ENCODE data around the gene RAPH1. TPM values are rescaled to one million over a fixed set of nuclear protein-coding genes. Genes with fewer than 3 reads are reported as not detected.

RAPH1 gene
- polyA plus RNA-seq, 1 donor (not counting 4 experiments of a cell fraction or from before 2014, with no cell fraction given): 2.9 TPM

DNA sequence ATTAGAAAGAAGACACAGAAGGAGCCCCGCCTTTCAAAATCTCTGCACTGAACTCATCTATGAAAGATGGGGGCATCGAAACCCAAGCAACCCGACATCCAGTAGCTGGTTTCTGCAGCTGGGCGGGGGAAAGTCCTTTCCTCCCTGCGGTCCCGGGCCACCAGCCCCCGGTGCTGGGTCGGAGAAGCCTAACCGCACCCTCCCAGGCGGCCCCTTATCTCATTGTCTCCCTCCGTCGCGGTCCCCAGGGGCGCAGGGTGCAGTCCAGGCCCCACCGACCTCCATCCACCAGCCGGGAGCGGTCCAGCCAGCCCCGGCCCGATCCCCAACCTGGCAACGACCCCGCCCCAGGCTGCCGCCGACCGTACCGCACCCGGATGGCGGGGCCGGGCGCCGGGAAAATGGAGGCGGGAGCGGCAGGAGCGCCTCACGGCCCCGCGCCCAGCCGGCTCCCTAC, 452 bp downstream of the RAPH1 start:
- peak overlapping the region; percentile 61 to 82 (median 81) for H3K4me3 ChIP-seq (ENCODE audit: control insufficient read depth in 2 of 3, extremely low read depth in 1 of 3, insufficient read depth in 2 of 3, low read depth in 1 of 3, low read length in 3 of 3)
- peak overlapping the region; percentile 84 for H3K27ac ChIP-seq (ENCODE audit: control insufficient read depth, insufficient read depth, low read length)
- dilution Hi-C loops (cut with MboI; ENCODE audit: extremely low pct_ligation_motif_present, low sequenced_read_pairs): no loop called here
- peaks cover 16% of the 10 kb centered on the region for H3K4me1 ChIP-seq (ENCODE audit: control insufficient read depth, extremely low read depth, insufficient read depth, low read length)
- TF ChIP-seq, protein P1, sequence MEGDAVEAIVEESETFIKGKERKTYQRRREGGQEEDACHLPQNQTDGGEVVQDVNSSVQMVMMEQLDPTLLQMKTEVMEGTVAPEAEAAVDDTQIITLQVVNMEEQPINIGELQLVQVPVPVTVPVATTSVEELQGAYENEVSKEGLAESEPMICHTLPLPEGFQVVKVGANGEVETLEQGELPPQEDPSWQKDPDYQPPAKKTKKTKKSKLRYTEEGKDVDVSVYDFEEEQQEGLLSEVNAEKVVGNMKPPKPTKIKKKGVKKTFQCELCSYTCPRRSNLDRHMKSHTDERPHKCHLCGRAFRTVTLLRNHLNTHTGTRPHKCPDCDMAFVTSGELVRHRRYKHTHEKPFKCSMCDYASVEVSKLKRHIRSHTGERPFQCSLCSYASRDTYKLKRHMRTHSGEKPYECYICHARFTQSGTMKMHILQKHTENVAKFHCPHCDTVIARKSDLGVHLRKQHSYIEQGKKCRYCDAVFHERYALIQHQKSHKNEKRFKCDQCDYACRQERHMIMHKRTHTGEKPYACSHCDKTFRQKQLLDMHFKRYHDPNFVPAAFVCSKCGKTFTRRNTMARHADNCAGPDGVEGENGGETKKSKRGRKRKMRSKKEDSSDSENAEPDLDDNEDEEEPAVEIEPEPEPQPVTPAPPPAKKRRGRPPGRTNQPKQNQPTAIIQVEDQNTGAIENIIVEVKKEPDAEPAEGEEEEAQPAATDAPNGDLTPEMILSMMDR (optimal IDR thresholded peaks at IDR 0.05 in 1 of 3, IDR thresholded peaks at IDR 0.05 in 1 of 3, conservative IDR thresholded peaks at IDR 0.05 in 1 of 3; ENCODE audit: extremely low read depth in 1 of 3, insufficient read depth in 2 of 3, low read length in 3 of 3): no peak
- TF ChIP-seq EZH2 (IDR thresholded peaks at IDR 0.05; ENCODE audit: low read length): no peak
- no peaks in the 10 kb centered on the region for H3K36me3 ChIP-seq (ENCODE audit: control insufficient read depth in 2 of 2, extremely low read depth in 1 of 2, insufficient read depth in 2 of 2, low read length in 2 of 2)
- peak overlapping the region; percentile 69 for H3K4me2 ChIP-seq (ENCODE audit: control insufficient read depth, extremely low read depth, insufficient read depth, low read depth, low read length)
- DNase-seq (ENCODE audit: low read depth, low spot score) (no peak), FAIRE-seq (no peak)
- H4K20me1 ChIP-seq (ENCODE audit: control insufficient read depth, extremely low read depth, insufficient read depth, low read length): no peaks in the 10 kb centered on the region
- H3K9me3 ChIP-seq (ENCODE audit: control insufficient read depth, low read depth, low read length): peaks cover 2% of the 10 kb centered on the region
- H3K79me2 ChIP-seq (ENCODE audit: control insufficient read depth, insufficient read depth, low read length): peaks cover 19% of the 10 kb centered on the region
- peak overlapping the region; percentile 56 for H2AFZ ChIP-seq (ENCODE audit: control insufficient read depth, low read length)
- H3K27me3 ChIP-seq (ENCODE audit: control insufficient read depth, extremely low read depth, insufficient read depth, low read length): no peaks in the 10 kb centered on the region
- peak overlapping the region; percentile 82 for H3K9ac ChIP-seq (ENCODE audit: control insufficient read depth, extremely low read depth, insufficient read depth, low read length)
- H3K9me1 ChIP-seq (ENCODE audit: control insufficient read depth, extremely low read depth, insufficient read depth, low read length): no peaks in the 10 kb centered on the region

DNA sequence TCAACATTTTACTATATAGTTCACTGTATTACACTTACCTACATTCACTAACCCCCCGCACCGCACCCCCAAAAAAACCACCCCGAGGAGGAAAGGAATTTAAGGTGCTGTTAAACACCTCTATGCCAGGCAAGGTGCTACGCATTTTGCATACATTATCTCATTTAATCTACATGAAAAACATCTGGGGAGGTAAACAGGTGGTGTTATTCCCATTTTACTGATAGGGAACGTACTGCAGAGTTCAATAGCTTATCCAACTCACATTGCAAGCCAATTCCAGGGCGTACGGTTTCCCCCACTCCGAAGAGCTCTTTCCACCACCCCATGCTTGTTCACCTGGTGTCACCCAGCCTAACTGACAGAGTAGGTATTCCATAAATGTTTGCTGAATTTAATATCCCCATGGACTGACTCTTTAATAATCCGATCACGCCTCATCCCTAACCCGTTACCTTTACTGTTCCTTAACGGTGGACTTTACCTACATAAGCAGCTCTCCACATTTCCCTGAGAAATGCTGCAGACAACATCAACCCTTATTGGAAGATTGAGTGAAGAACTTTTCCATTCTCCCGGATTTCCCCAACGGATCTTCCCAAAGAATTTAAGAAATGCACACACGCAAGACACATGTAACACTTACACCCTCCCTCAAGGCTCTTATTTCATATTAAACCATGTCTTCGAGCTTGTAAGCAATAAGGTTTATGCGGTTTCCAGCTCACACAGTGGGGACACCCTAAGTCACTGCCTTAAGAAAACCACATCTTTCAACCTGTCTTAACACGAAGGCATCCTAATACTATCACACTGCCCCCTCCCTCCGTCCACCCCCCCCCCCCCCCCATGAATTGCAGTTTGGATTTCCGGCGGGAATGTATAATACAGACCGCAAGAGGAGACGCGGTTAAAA, 1.2 kb downstream of the RAPH1 start:
- Histone ChIP-seq H3K4me1 (ENCODE audit: control insufficient read depth, extremely low read depth, insufficient read depth, low read length) (peaks cover 16% of the 10 kb centered on the region), H3K27me3 (ENCODE audit: control insufficient read depth, extremely low read depth, insufficient read depth, low read length) (no peaks in the 10 kb centered on the region), H3K9me3 (ENCODE audit: control insufficient read depth, low read depth, low read length) (peaks cover 2% of the 10 kb centered on the region), H3K4me3 (ENCODE audit: control insufficient read depth in 2 of 3, extremely low read depth in 1 of 3, insufficient read depth in 2 of 3, low read depth in 1 of 3, low read length in 3 of 3) (peak overlapping the region; percentile 61 to 82 (median 81)), H3K9ac (ENCODE audit: control insufficient read depth, extremely low read depth, insufficient read depth, low read length) (peak overlapping the region; percentile 82), H2AFZ (ENCODE audit: control insufficient read depth, low read length) (no peak overlapping the region), H4K20me1 (ENCODE audit: control insufficient read depth, extremely low read depth, insufficient read depth, low read length) (no peaks in the 10 kb centered on the region), H3K9me1 (ENCODE audit: control insufficient read depth, extremely low read depth, insufficient read depth, low read length) (no peaks in the 10 kb centered on the region), H3K27ac (ENCODE audit: control insufficient read depth, insufficient read depth, low read length) (peak overlapping the region; percentile 84), H3K79me2 (ENCODE audit: control insufficient read depth, insufficient read depth, low read length) (peaks cover 22% of the 10 kb centered on the region), H3K36me3 (ENCODE audit: control insufficient read depth in 2 of 2, extremely low read depth in 1 of 2, insufficient read depth in 2 of 2, low read length in 2 of 2) (no peaks in the 10 kb centered on the region), H3K4me2 (ENCODE audit: control insufficient read depth, extremely low read depth, insufficient read depth, low read depth, low read length) (peak overlapping the region; percentile 79)
- TF ChIP-seq EZH2 (IDR thresholded peaks at IDR 0.05; ENCODE audit: low read length): no peak
- TF ChIP-seq, protein P1 (optimal IDR thresholded peaks at IDR 0.05 in 1 of 3, IDR thresholded peaks at IDR 0.05 in 1 of 3, conservative IDR thresholded peaks at IDR 0.05 in 1 of 3; ENCODE audit: extremely low read depth in 1 of 3, insufficient read depth in 2 of 3, low read length in 3 of 3): no peak
- FAIRE-seq (peak; percentile 87), DNase-seq (ENCODE audit: low read depth, low spot score) (peak; percentile 4)
- dilution Hi-C loops (cut with MboI; ENCODE audit: extremely low pct_ligation_motif_present, low sequenced_read_pairs): no loop called here
